DND-41 (cell line): ENCODE results near the gene RALGPS1.

Experiments used
- CTCF ChIP-seq: IDR thresholded peaks from 2 replicates; pipeline ENCODE4 v1.5.1; 2012; ENCODE audit warnings: borderline replicate concordance, low read length, moderate library complexity, mild to moderate bottlenecking; ENCODE audit not compliant: poor library complexity, severe bottlenecking; ENCODE audit errors: extremely low read depth
- EZH2 ChIP-seq: IDR thresholded peaks from 3 replicates; pipeline ENCODE4 v1.6.1; 2012; ENCODE audit warnings: borderline replicate concordance, low read depth, mild to moderate bottlenecking, moderate library complexity, low read length, inconsistent platforms; ENCODE audit not compliant: severe bottlenecking

- no peak for TF ChIP-seq CTCF
- no peak for TF ChIP-seq EZH2
Measured at GRCh38 chr9:127248241-127248640, 333.7 kb downstream of the RALGPS1 start.
